Left ventricle myocardium inferior (tissue), 1 donor: ENCODE results near the gene SCRG1. TPM values are rescaled to one million over a fixed set of nuclear protein-coding genes. Genes with fewer than 3 reads are reported as not detected.
A peak's percentile ranks its signal among the peaks of the same experiment; 100 is the strongest.

Experiments
- DNase-seq: peaks from one replicate; pipeline ENCODE4 v3.0.0-alpha.2; 2020
- H3K27ac ChIP-seq: fragments of 200-600 bp; replicated peaks from 2 replicates; pipeline ENCODE4 v1.8.0; 2021
- H3K27me3 ChIP-seq: fragments of 200-600 bp; 2 replicates; pipeline ENCODE4 v1.8.0; 2021; ENCODE audit warnings: low read depth
- H3K36me3 ChIP-seq: fragments of 200-600 bp; 2 replicates; pipeline ENCODE4 v1.8.0; 2021
- H3K4me1 ChIP-seq: fragments of 200-600 bp; 2 replicates; pipeline ENCODE4 v1.8.0; 2021
- H3K4me3 ChIP-seq: fragments of 200-600 bp; 2 replicates; pipeline ENCODE4 v1.8.0; 2021; ENCODE audit warnings: mild to moderate bottlenecking, moderate library complexity
- H3K9me3 ChIP-seq: fragments of 200-600 bp; replicated peaks from 2 replicates; pipeline ENCODE4 v1.8.0; 2021
- CTCF ChIP-seq: fragments of 200-600 bp; IDR thresholded peaks from 2 replicates; pipeline ENCODE4 v1.8.0; 2021; ENCODE audit warnings: antibody characterized with exemption, mild to moderate bottlenecking, borderline replicate concordance
- intact Hi-C: fragments of 100-400 bp; cut with micrococcal nuclease; formaldehyde crosslinking; loops from one replicate; pipeline ENCODE4 v1.11.0; 2022
- total RNA-seq: library from RNA; stranded (reverse); fragmentation: NEBNext Ultra II Directional; extraction: Animal tissue kit (Norgen Biotek cat#: 25700); gene quantifications from one replicate; pipeline ENCODE4 v1.2.1, GENCODE V29; 2021
- donor health status: DM: no; HTN: yes; CAD: no; lungs with severe emphysema.

SCRG1 gene
- total RNA-seq, 1 donor from 2014 or later: 0.41 TPM

DNA sequence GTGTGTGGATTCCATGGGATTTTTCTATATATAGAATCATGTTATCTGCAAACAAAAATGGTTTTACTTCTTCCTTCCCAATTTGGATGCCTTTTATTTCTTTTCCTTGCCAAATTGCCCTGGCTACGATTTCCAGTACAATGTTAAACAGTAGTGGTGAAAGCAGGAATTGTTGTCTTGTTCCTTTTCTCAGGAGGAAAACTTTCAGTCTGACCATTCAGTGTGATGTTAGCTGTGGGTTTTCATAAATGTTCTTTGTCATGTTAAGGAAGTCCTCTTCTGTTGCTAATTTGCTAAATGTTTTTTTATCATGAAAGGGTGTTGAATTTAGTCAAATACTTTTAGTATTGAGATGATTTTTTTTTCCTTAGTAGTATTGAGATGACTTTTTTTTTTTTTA is 17.3 kb downstream of the SCRG1 start:
- Histone ChIP-seq H3K4me3 (no peak overlapping the region), H3K27ac (no peak overlapping the region), H3K9me3 (no peaks in the 10 kb centered on the region), H3K4me1 (no peaks in the 10 kb centered on the region), H3K36me3 (peaks cover 2% of the 10 kb centered on the region), H3K27me3 (no peaks in the 10 kb centered on the region)
- no peak for DNase-seq
- intact Hi-C loops: no loop called here
- TF ChIP-seq CTCF: no peak

DNA sequence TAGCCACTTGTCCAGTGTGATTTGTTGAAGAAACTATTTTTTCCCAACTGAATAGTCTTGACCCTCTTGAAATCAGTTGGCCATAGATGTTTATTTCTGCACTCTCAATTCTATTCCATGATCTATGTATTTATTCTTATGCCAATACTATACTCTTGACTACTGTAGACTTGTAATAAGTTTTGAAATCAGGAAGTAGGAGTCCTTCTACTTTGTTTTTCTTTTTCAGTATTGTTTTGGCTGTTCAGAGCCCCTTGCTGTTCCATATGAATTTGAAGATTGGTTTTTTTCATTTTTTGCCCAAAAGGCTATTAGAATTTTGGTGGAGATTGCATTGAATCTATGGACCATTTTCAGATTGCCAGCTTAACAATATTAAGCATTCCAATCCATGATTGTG is 17.9 kb downstream of the SCRG1 start:
- H3K4me1 ChIP-seq: peaks cover 3% of the 10 kb centered on the region
- intact Hi-C loops: no loop called here
- H3K27ac ChIP-seq: no peak overlapping the region
- no peak for DNase-seq
- H3K9me3 ChIP-seq: no peaks in the 10 kb centered on the region
- H3K4me3 ChIP-seq: no peak overlapping the region
- no peaks in the 10 kb centered on the region for H3K27me3 ChIP-seq
- H3K36me3 ChIP-seq: peaks cover 8% of the 10 kb centered on the region
- TF ChIP-seq CTCF: no peak

- Histone ChIP-seq H3K27me3 (no peaks in the 10 kb centered on the region), H3K27ac (no peak overlapping the region), H3K4me1 (peaks cover 12% of the 10 kb centered on the region), H3K36me3 (peaks cover 14% of the 10 kb centered on the region), H3K4me3 (no peak overlapping the region), H3K9me3 (no peaks in the 10 kb centered on the region)
- no peak for TF ChIP-seq CTCF
- intact Hi-C loops: no loop called here
- no peak for DNase-seq
Measured at GRCh38 chr4:173379929-173380328, 19.0 kb downstream of the SCRG1 start.

DNA sequence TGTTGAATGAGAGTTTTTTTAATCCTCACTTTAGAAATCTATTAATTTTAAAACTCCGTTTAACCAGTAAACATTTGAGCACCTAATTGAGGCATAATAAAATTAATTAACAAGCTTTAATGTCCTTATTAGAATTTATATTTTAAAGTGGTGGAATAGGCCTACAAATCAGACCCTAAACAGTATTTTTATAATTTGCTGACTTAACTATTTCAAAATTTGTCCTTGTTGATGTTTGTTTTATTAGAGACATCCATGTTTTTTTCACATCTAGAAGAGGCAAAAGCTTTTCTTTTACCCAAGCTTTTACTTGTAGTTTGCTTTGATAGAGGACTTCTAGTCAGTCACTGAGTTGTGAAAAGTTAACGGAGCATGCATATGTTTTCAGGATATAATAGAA is 24.3 kb downstream of the SCRG1 start:
- no peak for DNase-seq
- Histone ChIP-seq H3K4me1 (peaks cover 57% of the 10 kb centered on the region), H3K27me3 (no peaks in the 10 kb centered on the region), H3K9me3 (no peaks in the 10 kb centered on the region), H3K4me3 (no peak overlapping the region), H3K27ac (peak overlapping the region; percentile 98), H3K36me3 (peaks cover 14% of the 10 kb centered on the region)
- TF ChIP-seq CTCF: no peak
- intact Hi-C loops: loop anchor here (5.0 kb wide), 1 partner anchor 42 kb away; the partner anchor contains the start of gene HMGB2

- H3K4me1 ChIP-seq: peaks cover 82% of the 10 kb centered on the region
- no peaks in the 10 kb centered on the region for H3K9me3 ChIP-seq
- peak overlapping the region; percentile 90 for H3K4me3 ChIP-seq
- peak overlapping the region; percentile 98 for H3K27ac ChIP-seq
- no peaks in the 10 kb centered on the region for H3K27me3 ChIP-seq
- no peak for TF ChIP-seq CTCF
- intact Hi-C loops: loop anchor here (5.0 kb wide), 1 partner anchor 39 kb away; the partner anchor contains the start of gene HMGB2
- peak; percentile 79 for DNase-seq
- H3K36me3 ChIP-seq: peaks cover 12% of the 10 kb centered on the region
Measured at GRCh38 chr4:173371292-173372192, 27.4 kb downstream of the SCRG1 start.
